Stimulated activated naive CD4-positive, alpha-beta T cell treated with Interleukin-2 at 50 U/mL for 16 hours (primary cell): ENCODE data around the gene LRRN3.

Experiments used
- DNase-seq: peaks from one replicate; lab custom pipeline; 2025; lab: John Stamatoyannopoulos, UW

The LRRN3 gene

DNA sequence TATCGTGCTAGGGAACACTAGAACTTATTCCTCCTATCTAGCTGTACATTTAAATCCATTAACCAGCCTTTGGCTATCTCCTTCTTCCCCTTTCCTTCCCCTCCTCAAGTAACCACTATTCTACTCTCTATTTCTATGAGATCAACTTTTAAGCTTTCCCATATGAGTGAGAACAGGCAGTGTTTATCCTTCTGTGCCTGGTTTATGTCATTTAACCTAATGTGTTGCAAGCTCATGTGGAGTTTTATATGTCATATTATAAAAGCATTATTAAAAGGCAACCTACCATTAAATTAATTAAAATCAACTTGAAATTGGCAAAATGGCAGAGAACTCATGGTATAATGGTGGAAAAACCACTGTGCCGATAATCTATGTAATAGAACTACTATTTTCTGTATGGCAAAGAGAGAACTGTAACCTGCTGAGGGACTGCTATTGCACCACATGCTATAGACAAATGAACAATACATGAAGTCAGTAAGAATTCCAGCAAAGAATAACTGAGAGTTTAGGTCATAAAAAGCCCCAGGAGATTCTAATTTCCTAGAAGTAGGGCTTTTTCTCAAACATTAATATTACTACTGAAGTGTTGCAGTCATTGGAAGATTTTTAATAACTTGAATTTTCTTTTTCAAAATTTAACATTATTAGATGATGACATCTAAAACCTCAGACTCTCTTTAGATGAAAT, 81.8 kb downstream of the LRRN3 start:
- DNase-seq, result no peak

DNA sequence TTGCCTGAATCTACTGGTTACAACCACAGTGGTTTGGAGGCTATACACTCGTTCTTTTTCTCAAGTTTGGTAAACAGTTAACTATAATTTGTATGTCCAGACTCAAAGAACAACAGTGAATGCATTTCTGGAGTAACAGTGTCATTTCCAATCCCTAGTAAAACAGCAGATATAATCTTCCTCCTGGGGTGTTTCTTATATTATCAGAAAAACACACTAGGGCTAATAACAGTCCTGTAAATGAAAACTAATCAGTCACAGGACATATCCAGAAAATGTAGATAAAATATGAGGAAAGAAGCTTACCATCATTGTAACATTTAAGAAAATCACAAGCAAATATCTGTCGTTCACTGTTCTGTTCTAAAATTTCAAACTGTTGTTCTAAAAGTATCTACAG, 82.6 kb downstream of the LRRN3 start:
- no peak for DNase-seq

DNA sequence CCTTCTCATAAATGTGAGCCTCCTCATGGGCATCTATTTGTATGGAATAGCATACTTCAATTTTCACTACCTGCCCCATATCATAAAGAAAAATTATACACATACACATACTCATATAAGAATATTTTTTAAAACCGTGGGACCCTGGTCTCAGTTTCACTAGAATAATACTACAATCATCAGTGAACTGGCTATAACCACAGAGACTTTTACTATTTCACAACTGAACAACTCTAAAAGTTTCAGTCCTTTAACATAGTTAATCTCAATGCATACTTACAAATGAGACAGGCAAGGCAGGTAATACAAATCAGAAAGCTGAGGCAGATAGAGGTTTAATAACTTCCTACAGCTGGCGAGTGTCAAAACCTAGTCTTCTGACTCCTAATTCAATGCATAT, 83.1 kb downstream of the LRRN3 start:
- DNase-seq, result no peak

DNA sequence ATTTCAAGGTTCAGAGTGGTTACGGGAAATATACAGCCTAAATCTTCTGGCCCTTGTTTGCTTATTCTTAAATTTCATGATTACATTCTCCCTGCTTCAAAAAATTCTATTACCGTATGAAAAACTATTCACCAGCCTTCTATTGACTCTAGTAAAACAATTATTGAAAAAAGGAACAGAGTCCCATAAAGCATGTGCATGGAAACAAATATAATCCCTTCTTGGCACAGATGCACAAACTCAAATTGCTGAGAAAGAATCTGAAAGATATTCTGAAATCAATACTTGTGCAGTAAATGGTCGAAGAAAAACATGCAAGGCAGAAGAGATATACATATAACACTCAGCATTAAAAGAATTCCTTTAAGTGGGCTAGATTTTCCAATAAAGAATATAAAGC, 83.6 kb downstream of the LRRN3 start:
- no peak for DNase-seq
